NCI-H1694 treated with DMSO at 0.1 percent for 48 hours (cell line): ENCODE results near the gene GGT5.
A peak's percentile ranks its signal among the peaks of the same experiment; 100 is the strongest.
"Not testable (repeated sequence)": the region's sequence is repeated elsewhere in the genome, so short reads cannot be mapped to it uniquely, and the experiment has no call there.

ENCODE experiments used
- DNase-seq: peaks from one replicate; lab custom pipeline; 2025; lab: John Stamatoyannopoulos, UW

GGT5 gene

GRCh38 chr22:24232725-24233124, 12.2 kb downstream of the GGT5 start:
- no peak for DNase-seq

GRCh38 chr22:24232124-24232523, 12.8 kb downstream of the GGT5 start:
- no peak for DNase-seq

GRCh38 chr22:24231706-24232105, 13.2 kb downstream of the GGT5 start:
- DNase-seq: no peak

- peak; percentile 7 for DNase-seq
Observed at GRCh38 chr22:24230911-24231656, 13.8 kb downstream of the GGT5 start.

- no peak for DNase-seq
Observed at GRCh38 chr22:24225951-24226350, 18.9 kb downstream of the GGT5 start.

GRCh38 chr22:24225044-24225601, 19.8 kb downstream of the GGT5 start:
- no peak for DNase-seq

GRCh38 chr22:24224468-24224867, 20.4 kb downstream of the GGT5 start:
- no peak for DNase-seq

- no peak for DNase-seq
Observed at GRCh38 chr22:24219750-24220149, 25.1 kb downstream of the GGT5 start.

- no peak for DNase-seq
Observed at GRCh38 chr22:24217384-24217783, 27.5 kb downstream of the GGT5 start.

GRCh38 chr22:24216541-24217209, 28.2 kb downstream of the GGT5 start:
- no peak for DNase-seq

GRCh38 chr22:24214467-24215285, 30.2 kb downstream of the GGT5 start:
- DNase-seq: no peak

- not testable (repeated sequence) for DNase-seq
Observed at GRCh38 chr22:24213111-24213510, 31.8 kb downstream of the GGT5 start.

- DNase-seq: not testable (repeated sequence)
Observed at GRCh38 chr22:24211716-24212115, 33.2 kb downstream of the GGT5 start.

- not testable (repeated sequence) for DNase-seq
Observed at GRCh38 chr22:24210409-24210808, 34.5 kb downstream of the GGT5 start.

GRCh38 chr22:24209687-24210086, 35.2 kb downstream of the GGT5 start:
- no peak for DNase-seq

- DNase-seq: no peak
Observed at GRCh38 chr22:24209016-24209415, 35.9 kb downstream of the GGT5 start.

GRCh38 chr22:24208012-24208749, 36.7 kb downstream of the GGT5 start:
- DNase-seq: no peak

GRCh38 chr22:24207264-24208011, 37.4 kb downstream of the GGT5 start:
- no peak for DNase-seq

GRCh38 chr22:24206460-24207263, 38.2 kb downstream of the GGT5 start:
- not testable (repeated sequence) for DNase-seq
